Activated CD8-positive, alpha-beta memory T cell treated with anti-CD3 and anti-CD28 coated beads for 4 hours (primary cell): Measurements from ENCODE around the gene TATDN3.
"Not testable (repeated sequence)": the region's sequence is repeated elsewhere in the genome, so short reads cannot be mapped to it uniquely, and the experiment has no call there.

Source experiments
- DNase-seq, 2 donors: peaks; one replicate each; pipeline ENCODE4 v3.0.0-alpha.2; 2020; ENCODE audit warnings: low read depth in 2 of 2

Gene TATDN3, protein sequence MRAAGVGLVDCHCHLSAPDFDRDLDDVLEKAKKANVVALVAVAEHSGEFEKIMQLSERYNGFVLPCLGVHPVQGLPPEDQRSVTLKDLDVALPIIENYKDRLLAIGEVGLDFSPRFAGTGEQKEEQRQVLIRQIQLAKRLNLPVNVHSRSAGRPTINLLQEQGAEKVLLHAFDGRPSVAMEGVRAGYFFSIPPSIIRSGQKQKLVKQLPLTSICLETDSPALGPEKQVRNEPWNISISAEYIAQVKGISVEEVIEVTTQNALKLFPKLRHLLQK

DNA sequence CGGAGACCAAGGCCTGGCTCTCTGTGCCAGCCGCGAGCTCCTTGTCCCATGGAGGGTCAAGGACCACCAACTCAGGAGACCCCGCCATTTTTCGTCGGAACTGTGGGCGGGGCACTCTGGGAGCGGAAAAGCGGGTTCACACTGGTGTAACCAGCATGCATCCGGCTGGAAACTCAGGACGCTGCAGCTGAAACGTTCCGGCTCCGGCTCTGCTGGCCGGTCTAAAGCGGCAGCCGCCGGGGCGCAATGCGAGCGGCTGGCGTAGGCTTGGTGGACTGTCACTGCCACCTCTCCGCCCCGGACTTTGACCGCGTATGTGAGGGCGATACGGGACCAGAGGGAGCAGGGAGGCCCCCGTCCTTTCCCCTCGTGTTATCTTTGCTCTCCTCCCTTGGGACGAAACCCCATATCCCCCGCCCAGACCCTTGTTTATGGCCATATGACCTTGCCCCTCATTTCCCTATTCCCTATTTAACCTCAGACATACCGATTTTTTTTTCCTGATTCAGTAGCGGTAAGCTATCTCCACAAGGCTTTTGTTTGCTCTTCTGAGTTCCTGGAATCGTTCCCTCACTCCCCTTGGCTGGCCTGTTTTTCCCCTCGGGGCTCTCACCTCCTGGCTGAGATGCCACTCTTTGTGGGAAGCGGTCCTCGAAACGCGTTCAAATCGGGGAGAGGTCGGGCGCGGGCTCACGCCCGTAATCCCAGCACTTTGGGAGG, at the start of gene TATDN3, which contains the start of gene NSL1:
Gene TATDN3 (plus strand): TSS at position 219 of the 720 bp plus-strand sequence. CDS start 28 bp downstream, at position 247.
Gene NSL1 (minus strand): TSS at position 102 of the 720 bp plus-strand sequence. CDS start 14 bp downstream, at position 88.
- peak; percentile 85 to 93 for DNase-seq

DNA sequence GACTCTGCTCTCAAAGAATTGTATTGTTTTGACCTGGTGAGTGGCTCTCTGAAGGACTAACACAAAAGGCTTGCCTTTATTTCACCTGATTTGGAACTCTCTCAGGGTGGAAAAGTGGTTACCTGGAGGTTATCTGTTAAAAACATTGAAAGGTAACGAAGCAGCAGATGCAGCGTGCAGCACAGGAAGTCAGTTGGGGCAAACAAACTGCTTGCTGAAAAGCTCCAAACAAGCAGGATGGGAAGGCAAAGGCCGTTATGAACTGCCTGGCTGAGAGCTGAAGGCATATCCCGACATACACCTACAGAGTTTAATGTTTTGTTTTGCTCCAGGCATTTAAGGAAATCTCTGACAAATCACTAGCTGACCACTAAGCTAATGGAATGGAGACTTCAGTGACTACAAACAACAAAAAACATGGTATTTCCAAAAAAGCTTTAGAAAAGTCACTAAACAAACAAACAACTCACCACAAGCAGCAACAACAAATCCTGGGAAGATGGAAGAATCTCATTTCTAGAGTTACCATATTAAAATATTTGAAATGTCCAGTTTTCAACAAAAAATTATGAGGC, 47.7 kb upstream of the TATDN3 start:
- no peak for DNase-seq

DNA sequence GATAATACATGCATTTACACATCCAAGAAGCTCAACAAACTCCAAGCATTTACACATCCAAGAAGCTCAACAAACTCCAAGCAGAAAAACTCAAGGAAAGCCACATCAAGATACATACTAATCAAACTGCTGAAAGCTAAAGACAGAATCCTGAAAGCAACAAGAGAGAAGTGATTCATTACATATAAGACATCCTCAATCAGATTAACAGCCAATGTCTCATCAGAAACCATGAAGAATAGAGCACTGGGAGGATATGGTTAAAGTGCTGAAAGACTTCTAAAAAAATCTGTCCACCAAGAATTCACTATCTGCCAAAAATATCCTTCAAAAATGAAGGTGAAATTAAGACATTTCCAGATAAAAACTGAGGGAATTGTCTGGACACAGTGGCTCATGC, 46.4 kb upstream of the TATDN3 start:
- DNase-seq = no peak

DNA sequence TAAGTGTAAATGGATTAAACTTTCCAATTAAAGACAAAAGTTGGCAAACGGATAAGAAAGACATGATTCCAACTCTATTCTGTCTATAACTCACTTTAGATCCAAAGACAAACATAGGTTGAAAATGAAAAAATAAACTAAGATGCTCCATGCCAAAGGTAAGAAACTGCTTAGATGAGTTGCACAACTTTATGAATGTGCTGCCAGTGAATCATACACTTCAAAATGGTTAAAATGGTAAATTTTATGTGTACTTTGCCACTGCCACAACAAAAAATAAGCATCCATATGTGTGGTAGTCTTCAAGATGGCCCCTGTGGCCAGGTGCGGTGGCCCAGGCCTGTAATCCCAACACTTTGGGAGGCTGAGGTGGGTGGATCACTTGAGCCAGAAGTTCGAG, 45.1 kb upstream of the TATDN3 start:
- DNase-seq = no peak

DNA sequence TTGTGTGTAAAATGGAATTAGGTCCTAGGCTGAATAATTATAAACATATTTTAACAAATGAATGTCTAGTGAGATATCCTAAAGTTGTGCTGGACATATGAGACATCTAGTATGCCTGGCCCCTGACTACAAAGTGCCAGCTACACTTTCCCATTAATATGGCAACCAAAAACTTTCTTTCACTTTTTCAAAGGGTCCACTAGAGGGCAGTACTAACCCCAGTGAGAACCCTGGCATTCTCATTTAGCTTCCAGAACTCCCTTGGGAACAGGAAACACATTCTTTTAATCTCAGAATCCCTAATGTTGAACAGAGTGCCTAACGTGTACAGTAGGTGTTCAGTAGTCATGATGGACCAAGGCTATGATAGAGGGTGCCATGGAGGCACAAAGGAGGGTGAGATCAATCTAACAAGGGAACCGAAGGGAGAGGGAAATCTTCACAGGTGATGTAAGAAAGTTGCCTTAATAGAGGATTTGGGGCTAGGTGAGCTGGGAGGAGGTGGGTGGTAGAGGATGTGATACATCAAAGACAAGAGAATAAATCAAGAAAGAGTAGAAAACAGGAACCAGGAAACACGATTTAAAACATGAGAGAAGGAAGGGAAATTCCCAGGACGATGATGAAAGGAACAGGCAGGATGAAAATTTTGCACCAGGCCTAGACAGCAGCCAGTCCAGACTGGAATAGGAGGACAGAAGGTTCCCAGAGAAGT, 41.7 kb upstream of the TATDN3 start:
- DNase-seq = no peak

DNA sequence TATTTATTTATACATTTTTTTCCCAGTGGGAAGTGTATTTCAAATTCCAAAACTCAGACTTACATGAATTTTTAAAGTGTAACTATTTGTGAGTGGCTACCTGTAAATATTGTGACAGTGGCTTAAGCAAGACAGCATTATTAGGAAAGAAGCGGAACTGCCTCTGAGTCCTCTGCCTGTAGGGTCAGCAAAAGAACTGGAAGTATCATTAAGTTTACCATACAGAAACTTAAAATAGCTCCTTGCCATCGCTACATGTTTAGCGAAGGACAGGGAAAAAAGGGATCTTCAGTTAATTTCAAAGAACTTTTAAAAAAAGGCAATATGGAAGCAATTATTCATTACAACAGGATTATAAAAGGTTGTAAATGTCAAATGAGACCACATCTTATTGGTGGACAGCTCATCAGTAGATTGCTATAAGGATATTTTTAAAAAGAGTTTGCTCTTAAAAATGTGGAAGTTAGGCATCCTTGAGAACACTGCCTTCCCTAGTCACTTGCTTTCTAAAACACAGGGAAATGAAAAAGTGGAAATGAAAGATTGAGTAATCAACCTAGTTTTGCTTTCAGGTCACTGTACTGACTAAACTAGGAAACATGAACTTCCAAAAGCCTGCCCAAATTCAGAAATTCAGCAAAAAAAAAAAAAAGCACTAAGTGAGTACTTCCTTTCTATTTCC, 39.3 kb upstream of the TATDN3 start:
- DNase-seq = no peak

DNA sequence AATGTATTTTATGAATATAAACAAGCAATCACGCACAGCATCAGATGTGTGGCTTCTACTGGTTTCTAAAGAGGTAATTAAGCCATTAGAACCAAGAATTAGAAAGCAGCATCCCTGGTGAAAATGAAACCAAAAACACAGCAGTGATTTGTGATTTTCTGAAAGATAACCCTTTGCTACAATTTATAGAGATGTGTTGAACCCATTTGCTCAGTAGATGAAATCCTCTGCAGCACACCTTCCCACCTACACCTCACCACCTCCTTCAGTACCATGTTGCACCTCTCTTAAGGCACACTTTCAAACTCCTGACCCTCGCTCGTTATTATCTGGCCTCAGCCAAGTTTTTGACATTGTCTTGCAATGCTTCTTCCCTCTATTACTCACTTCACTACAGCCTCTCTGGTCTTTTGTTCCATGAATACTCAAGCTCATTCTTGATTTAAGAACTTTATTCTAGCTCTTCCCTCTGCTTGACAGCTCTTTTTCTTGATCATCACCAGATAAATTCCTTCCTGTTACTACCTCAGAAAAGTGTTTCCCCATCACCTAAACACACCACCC, 38.7 kb upstream of the TATDN3 start:
- no peak for DNase-seq

DNA sequence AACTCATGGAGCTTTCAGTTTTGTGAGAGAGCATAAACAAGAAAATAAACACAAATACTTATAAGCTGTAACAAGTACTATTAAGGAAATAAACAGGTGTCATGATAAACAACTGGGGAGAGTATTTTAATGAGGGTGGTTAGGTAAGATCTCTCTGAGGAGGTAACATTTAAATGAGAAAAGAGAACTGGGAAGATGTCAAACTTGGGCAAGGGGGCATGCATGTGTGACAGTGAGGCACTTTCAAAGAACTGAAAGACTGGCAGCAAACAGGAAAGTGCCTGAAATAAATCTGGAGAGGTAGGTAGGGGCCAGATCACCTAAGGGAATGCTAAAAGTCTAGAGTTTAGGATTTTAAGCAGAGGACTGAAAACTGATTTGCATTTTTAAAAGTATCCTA, 37.9 kb upstream of the TATDN3 start:
- DNase-seq = no peak

DNA sequence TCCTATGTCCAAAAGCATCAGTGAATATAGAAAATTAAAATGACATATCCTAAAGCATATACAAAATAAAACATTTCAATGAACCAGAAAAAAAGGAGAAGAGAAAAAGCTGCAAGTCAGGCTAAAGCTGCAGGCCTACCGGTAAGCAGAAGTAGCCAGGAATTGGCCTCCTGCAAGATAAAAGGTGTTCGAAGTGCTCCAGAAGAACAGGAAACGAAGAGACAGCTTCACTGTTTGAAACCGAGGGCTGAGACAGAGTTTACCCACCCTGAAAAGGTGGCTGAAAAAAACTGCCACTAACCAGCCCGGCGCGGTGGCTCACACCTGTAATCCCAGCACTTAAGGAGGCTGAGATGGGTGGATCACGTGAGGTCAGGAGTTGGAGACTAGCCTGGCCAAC, 37.5 kb upstream of the TATDN3 start:
- no peak for DNase-seq

DNA sequence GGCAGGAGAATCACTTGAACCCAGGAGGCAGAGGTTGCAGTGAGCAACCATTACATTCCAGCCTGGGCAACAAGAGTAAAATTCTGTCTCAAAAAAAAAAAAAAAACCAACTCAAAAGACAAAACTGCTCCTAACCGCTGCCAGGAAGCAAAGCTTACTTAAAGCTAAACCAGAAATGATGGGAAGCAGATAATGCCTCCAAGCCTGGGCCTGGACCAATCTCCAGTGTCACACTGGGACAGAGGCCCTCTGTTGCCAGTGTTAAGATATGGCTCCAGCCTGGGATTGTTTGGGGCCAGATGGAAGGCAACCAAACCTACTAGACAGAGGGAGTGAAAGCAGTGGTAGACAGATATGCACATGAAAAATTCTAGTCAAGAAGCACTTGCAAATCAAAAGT, 37.0 kb upstream of the TATDN3 start:
- DNase-seq = no peak

DNA sequence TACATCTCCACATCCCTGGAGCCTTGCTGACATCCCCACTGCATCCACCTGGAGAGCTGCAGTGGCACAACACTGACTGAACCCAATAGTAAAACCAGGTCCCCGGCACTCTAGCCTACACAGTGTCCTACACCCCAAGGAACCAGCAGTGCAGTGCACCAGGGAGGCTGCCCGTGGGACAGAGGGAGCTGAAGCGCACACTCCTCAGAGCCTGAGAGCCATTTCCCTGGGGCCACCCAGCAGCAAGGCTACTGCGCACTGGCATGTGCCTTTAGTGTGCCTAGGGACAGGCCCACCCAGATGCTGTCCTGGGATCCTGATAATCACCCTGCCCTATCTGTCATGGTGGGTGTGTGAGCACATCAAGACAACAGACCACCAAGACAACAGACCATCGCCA, 32.0 kb upstream of the TATDN3 start:
- no peak for DNase-seq

DNA sequence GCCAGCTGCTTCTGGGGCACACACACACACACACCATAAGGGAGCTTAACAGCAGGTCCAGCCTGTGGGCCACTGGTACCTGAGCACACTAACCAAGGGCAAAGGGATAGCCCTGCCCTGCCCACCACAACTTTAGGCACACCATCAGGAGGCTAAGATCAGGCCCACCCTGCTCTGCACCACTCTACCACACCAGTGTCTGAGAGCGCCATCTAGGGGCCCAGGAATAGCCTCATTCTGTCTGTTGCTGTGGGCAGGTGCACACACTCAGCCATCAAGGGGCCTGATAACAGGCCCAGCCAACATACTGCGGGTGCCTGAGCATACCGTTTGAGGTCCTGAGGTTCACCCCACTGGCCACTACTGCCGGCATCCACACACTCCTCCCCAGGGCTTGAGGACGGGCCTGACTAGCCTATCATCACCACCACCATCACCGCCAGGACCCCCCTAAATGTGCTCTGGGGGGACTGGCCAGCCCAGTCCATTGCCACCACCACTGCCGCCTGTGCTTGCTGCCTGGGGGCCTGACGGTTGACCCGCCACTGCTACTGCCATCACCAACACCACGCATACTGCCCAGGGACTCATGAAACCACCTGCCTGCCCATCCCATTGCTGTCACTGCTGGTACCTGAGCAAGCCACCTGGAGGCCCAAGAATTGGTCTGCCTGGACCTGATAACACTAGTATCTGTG, 31.4 kb upstream of the TATDN3 start:
- peak; percentile 7 to 21 for DNase-seq

DNA sequence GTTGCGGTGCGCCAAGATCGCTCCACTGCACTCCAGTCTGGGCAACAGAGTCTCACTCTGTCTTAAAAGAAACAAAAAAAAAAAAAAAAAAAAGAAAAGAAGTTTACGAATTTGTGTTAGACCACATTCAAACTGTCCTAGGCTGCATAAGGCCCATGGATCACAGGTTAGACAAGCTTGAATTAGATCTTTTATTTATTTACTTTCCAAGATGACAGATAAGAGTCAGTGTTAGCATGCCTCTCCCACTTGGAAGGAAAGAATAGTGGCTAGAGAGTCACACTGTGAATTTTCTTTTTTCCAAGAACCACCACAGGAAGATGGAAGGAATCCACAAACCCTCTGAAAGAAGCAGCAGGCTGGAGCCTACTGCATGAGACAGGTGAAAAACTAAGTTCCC, 29.5 kb upstream of the TATDN3 start:
- no peak for DNase-seq

DNA sequence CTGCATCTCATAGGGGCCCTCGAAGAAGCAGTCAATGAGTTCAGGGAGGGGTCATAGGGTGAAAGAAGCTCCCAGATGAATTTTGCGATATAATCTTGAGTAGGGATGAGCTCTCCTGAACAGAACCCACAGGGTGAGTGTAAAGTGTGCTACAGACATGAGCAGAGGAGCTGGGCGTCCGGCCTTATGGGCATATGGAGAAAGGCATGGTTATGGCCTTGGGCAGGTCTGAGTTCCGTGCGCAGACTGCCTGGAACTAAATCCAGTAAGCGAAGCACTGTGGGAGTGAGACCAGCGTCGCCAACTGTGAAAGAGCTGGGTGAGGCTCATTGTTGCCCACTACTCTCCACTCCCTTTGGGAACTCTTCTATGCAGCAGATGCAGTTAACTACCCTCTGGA, 28.9 kb upstream of the TATDN3 start:
- no peak for DNase-seq

DNA sequence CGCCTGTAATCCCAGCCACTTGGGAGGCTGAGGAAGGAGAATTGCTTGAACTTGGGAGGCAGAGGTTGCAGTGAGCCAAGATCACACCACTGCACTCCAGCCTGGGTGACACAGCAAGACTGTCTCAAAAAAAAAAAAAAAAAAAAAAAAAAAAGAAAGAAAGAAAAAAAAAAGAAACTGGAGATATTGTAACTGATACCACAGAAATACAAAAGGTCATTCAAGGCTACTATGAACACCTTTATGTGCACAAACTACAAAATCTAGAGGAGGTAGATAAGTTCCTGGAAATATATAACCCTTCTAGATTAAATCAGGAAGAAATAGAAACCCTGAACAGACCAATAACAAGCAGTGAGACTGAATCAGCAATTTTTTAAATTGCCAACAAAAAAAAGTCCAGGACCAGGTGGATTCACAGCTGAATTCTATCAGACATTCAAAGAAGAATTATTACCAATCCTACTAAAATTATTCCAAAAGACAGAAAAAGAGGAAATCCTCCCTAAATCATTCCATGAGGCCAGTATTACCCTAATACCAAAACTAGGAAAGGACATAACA, 26.9 kb upstream of the TATDN3 start:
- not testable (repeated sequence) for DNase-seq

DNA sequence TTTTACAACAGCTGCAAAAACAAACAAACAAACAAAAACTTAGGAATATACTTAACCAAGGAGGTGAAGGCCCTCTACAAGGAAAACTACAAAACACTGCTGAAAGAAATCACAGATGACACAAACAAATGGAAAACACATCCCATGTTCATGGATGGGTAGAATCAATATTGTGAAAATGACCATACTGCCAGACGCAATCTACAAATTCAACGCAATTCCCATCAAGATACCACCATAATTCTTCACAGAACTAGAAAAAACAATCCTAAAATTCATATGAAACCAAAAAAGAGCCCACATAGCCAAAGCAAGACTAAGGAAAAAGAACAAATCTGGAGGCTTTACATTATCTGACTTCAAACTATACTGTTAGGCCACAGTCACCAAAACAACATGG, 24.9 kb upstream of the TATDN3 start:
- DNase-seq = not testable (repeated sequence)

DNA sequence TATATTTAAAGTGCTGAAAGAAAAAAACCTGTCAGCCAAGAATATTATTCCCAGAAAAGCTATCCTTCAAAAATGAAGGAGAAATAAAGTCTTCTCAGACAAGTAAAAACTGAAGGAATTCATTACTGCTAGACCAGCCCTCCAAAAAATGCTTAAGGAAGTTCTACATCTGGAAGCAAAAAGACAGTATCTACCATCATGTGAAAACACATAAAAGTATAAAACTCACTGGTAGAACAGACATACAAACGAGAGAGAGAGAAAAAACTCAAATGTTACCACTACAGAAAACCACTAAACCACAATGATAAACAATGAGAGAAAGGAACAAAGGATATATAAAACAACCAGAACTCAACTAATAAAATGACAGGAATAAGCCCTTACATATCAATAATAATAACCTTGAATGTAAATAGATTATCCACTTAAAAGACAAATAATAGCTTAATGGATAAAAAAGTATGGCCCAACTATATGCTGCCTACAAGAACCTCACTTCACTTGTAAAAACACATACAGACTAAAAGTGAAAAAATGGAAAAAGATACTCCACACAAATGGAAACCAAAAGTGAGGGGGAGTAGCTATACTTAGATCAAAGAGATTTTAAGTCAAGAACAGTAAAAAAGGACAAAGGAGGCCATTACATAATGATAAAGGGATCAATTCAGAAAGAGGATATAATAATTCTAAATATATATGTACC, 22.1 kb upstream of the TATDN3 start:
- no peak for DNase-seq

DNA sequence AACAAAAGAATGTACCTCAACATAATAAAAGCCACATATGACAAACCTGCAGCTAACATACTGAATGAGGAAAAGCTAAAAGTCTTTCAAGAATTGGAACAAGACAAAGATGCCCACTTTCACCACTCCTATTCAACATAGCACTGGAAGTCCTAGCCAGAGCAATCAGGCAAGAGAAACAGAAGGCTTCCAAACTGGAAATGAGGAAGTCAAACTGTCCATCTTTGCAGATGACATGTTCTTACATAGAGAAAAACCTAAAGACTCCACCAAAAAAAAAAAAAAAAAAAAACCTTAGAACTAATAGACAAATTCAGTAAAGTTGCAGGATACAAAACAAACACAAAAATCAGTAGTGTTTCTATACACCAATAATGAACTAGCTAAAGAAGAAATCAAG, 20.4 kb upstream of the TATDN3 start:
- DNase-seq = no peak

DNA sequence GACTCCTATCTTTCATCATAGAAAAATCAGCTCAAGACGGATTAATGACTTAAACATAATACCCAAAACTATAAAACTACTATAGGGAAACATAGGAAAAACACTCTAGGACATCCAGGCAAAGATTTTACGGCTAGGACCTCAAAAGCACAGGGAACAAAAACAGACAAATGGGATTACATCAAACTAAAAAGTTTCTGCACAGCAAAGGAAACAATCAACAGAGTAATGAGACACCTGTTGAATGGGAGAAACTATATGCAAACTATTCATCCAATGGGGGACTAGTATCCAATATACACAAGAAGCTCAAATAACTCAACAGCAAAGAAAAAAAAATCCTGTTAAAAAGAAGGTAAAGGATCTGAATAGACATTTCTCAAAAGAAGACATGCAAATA, 18.7 kb upstream of the TATDN3 start:
- DNase-seq = no peak

DNA sequence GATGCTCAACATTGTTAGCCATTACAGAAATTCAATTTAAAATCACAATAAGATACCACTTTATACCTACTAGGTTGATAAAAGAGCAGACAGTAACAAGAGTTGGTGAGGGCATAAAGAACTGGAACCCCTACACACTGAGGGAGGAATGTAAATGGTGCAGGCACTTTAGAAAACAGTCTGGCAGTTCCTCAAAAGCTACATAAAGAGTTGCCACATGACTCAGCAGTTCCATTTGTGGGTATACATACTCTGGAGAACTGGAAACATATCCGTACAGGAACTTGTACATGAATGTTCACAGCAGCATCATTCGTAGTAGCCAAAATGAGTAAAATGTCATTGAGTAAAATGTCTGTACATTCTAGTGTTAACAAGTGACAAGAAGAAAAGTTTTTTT, 17.1 kb upstream of the TATDN3 start:
- no peak for DNase-seq
